Cortex of kidney (tissue), 1 donor: Measurements from ENCODE around the gene DENND1A.

Experiments
- DNase-seq: peaks from one replicate; lab custom pipeline; 2025; lab: John Stamatoyannopoulos, UW

Gene DENND1A

DNA sequence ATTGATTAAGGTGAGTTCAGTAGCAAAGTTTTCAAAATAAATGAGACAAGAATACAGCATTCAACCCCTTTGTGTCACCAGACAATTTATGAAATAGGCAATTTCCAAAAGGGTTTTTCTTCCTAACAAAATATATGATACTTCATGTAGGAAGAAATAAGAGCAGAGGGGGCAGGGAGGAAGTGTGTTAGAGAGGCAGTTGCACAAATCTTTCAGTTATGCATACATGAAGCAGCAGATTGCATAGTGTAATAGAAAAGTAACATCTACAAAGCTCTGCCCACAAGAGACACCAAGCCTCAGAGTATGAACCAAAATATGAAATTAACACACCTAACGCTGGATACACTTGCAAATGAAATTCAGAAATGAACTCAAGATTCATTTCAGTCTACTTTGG, 157.0 kb downstream of the DENND1A start:
- DNase-seq = no peak

DNA sequence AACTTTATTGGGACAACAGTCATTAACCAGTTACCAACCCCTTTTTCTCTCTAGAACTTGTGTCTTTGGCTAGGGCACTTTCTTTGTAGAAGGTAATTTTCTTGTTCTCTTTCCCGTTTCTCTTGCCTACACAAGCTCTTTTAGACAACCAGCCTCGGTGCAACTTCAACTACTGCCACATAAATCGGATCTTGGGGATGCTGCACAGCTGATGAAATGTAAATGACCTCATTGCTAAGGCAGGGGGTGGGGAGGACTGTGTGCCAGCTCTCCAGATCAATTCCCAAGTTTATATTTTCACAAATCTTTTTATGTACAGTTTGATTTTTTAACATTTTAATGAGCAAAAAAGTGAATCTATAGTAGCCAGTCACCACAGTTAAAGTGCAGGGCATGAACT, 157.6 kb downstream of the DENND1A start:
- DNase-seq = no peak

DNA sequence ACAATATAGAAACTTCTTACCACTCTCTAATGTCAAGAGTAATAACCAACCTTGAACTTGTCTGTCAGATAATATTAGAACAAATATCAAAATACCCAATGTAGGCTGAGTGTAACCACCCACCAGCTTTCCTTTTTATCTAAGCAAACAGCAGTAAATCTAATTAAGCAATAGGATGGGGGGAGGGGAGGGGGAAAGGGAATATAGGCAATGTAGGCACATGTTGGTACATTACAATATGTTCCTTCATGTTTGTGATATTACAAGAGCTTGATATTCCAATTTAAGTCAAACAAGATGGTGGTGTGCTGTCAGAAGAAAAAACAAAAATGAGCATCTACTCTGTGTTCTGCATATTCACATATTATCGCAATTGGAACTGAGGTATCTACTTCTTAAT, 158.2 kb downstream of the DENND1A start:
- no peak for DNase-seq

DNA sequence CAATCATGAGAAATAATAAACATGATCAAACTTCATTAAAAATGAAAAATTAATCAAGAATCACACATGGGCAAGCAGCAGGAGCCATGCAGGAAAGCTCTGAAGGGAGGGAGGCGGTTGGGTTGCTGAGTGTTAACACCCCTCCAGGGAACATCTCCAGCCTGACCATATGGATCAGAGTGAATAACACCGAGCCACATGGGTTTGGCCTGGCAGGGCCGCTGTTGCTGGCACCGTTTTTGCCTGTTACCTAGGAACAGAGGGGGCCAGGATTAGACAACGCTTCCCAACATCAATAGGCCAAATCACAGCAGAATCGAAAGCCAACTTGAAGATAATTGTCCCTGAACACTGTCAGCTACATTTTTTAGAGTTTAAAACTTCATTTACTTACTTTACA, 160.2 kb downstream of the DENND1A start:
- DNase-seq = no peak

DNA sequence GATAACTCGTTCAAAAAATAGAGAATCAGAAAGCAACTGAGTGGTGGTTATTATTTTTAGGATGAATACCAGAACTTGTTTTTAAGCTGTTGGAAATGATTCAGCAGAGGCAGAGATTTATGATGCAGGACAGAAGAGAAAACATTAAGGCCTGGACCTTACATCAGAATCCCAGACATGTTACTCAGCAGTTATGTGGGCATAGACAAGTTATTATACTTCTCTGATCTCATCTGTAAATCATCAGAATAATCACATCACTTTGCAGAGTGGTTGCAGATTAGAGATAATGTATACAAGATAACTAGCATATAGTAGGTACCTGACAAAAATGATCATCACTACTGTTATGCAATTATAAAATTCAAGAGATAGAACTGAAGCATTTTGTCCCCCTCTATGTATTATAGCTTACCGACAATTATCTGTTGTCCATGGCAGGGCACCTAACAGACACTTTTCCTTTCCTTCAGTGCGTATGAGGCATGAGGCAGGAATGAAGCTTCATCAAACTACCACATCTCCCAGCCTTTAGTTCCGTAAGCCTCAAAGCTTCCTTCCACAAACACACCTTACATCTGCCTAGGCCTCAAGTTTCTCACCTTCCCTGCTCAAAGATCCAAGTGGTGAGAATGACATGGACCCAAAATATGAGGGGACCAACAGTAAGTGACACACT, 165.9 kb downstream of the DENND1A start:
- DNase-seq = no peak

DNA sequence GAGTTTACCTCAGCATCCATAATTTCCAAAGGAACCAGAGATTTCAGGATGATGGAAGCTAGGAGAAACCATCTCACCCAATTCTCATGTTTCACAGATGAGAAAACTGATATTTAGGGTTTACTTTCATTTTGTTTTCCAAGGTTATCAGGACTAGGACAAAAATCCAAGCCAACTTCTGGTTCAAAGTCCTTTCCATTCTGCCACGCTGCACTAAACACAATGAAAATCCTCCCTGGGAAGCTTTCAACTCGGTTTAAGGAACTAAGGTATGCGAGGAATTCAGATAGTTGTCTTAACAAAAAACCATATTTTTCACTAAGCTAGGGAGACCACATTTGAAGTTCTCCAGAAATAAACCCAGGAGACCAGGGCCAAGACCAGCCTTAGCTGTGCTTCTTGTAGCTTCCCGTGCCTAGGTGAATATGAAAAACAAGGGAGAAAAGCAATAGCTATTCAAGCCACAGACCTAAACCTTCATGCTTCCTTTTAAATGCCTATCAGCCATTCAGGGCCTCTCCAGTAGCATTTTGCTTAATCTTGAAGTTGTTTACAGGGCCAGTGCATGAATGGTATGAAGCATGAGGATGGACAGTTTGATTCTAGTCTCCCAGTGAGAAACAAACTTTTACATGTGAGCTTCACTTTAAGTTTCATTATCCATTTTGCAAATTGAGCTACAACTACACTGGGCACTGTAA, 167.9 kb downstream of the DENND1A start:
- DNase-seq = no peak

DNA sequence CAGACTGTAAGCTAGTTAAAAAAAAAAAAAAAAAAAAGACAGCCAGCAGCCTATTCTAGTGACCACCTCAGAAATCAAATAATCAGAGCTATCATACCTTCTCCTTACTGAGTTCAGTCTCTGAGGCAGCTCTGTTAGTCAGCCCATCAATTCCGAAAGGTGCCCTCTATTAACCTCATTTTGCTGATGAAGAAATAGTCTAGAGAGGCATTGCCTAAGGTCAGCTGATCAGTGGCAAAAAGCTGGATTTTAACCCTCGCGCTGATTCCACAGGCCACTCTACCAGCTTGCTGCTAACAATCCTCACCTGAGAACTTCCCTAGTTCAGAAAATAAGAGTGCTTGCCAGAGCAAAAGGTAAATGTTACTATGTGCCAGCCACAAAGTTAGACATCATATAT, 172.0 kb downstream of the DENND1A start:
- DNase-seq = no peak

DNA sequence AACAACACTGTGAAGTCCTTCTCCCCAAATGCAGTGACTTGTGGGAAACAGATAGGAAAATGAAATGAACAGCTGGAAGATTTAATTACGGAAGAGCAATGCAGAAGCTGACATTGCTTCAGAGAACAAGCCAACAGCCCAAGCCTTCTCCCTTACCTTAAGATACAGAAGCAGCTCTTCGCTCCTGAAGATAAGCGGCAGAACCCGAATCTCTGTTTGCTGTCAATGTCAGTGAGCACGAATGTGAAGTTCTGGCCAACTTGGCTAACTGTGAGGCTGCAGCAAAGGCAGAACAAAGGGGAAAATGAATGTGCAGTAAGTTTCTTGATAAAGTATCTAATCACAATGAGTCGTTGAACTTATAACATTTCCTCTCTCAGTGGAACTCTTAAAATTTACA, 172.4 kb downstream of the DENND1A start:
- no peak for DNase-seq

DNA sequence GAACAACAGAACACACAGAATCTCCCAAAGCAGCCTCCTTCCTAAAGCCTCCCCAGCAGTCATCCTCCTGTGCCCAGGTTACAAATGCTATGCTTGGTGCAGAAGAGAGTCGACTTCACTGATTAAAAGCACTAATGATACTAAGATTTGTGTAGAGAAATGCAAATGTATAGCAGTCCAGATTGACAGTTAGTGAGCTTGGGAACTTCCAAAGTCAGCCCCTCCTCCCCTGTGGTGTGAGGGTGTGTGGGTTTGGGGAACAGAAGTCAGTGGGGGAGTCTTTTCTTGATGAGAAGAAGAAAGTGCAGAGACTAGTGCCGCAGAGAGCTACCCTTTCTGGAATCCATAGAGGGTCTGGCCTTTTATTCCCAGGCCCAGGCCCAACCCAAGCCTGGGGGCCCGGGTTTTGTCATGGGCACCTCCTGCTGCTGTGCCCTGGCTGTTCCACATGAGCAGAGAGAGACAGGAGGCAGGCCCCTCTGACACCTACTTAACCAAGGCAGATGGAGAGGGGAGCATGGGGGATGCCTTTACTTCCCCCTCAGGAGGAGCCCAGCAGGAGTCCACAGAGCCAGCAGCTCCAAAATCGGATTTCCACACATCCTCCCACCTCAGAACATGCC, 173.3 kb downstream of the DENND1A start:
- no peak for DNase-seq

DNA sequence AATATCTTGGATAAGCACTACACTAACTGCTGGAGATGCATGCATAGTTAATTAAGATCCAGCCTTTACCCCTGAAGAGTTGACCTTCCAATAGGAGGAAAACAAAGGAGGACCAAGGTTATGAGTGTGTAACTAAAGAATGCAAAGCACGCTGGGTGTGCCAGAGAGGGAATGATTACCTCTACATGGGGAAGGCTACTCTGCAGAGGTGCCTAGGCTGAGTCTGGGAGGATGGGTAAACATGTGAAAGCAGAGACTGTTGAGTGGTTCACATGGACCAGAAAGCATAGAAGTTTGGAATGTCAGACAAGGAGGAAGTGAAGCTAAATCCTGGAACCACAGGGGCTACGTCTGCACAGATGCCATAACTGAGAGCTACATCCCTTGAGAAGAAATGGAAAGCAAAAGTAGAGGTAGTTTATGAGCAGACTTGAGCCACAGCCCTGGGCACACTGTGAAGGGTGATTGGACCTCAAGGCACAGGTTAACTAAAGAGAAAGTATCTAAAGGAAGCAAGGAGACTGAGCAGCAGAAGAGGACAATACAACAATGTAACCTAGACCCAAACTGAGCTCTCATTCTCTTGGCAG, 176.2 kb downstream of the DENND1A start:
- DNase-seq = no peak

DNA sequence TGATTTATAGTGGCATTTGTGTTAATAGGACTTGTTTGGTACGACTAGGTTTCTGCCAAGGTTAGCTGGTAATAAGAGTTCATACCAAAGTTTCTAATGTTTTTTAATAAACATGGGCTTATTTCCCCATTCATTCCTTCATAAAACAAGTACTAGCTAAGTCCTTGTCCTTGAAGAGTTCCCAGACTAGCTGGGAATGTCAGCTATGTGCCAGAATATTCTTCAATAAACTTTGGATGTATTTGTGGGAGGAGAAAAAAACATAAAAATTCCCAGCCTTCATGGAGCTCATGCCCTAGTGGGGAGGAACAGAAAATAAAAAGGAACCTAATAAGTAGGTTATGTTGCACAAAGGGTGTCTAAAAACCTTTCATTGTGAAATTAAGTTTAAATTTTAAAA, 176.9 kb downstream of the DENND1A start:
- no peak for DNase-seq

DNA sequence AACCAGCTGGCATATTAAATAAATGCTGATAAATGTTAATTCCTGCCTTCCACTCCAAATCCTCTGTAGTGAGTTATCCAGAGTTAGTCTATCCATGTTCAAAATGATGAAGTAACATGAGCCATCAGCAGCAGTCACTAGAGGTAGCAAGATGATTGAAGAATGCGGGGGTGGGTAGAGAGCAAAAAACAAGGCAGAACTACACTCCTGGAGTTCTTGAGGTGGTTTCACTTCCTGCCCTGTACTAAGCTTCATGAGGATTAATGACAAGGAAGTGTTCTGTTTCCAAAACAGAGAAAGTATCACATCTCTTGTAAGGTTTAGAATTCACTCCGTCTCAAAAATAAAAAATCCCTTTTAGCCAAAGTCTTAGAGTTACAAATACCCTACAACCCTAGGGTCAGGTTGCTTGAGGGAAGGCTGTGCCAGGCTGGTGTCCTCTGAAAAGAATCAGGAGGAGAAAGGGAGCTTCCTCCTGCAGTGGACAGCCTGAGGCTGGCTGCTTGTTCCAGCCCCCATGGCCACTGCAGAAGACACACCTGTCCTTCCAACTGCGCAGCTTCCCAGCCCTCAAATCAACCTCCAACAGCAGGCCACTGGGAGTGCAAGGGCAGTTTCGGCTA, 180.2 kb downstream of the DENND1A start:
- no peak for DNase-seq

DNA sequence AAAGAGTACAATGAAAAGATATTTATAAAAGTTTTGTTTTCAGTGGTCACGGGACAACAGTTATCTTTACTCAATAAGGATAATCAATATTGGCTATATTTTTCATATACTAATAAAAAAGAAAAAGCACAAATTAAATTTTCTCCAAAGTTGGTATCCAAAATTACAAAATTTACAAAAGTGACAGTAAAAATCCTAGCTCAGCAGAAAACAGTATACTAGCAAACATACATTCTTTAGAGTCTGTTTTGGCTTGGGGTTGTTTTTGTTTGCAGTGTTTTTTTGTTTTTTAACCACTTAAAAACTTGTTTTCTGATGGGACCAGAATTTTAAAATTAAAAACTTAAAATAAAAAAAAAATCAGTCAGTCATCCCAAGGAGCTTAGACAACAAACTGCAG, 183.2 kb downstream of the DENND1A start:
- DNase-seq = no peak

DNA sequence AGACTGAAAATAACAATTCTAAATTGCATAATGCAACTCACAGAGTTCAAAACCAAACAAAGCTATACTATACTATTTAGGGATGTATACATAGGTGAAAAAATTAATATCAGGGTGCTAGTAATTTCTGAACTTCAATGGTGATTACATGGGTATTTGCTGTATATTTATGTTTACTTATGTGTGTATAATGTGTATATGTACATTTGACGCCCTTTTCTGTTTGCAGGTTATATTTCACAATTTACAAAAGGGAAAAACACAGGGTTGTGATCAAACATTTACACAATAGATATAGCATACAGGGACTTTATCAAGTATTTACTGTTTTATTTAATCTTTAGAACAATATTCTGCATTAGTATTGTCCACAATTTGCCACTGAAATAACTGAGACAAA, 184.0 kb downstream of the DENND1A start:
- no peak for DNase-seq

DNA sequence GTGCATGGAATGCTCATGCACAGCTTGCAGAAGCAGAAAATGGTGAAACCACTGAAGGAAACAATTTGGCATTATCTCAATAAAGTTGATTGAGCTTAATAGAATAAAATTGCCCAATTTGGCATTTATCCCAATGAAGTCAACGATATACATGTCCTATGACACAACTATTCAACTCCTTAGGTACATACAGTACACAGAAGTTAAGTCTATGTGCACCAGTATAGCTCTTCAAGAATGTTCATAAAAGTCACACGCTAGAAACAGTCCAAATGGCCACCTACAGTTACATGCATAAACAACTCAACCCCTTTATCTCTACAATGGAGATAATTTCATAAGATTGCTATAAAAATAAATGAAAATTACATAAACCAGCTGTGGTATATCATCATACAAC, 184.5 kb downstream of the DENND1A start:
- DNase-seq = no peak

DNA sequence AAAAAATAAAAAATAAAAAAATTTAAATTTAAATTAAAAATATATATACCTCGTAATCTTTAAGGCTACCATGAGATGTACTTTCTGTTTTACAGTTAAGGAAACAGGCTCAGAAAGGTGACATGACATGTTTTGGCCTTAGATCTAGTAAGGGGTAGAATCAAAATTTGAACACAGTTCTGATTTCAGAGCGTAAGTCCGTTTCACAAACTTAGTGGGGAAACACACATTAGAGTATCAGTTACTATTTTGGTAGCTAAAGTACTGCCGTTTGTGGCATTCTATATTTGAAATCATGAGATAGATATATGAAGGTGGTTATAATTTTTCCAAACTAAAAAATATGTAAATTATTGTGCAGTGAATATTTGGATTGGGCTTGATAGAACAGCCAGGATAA, 186.2 kb downstream of the DENND1A start:
- DNase-seq = no peak

DNA sequence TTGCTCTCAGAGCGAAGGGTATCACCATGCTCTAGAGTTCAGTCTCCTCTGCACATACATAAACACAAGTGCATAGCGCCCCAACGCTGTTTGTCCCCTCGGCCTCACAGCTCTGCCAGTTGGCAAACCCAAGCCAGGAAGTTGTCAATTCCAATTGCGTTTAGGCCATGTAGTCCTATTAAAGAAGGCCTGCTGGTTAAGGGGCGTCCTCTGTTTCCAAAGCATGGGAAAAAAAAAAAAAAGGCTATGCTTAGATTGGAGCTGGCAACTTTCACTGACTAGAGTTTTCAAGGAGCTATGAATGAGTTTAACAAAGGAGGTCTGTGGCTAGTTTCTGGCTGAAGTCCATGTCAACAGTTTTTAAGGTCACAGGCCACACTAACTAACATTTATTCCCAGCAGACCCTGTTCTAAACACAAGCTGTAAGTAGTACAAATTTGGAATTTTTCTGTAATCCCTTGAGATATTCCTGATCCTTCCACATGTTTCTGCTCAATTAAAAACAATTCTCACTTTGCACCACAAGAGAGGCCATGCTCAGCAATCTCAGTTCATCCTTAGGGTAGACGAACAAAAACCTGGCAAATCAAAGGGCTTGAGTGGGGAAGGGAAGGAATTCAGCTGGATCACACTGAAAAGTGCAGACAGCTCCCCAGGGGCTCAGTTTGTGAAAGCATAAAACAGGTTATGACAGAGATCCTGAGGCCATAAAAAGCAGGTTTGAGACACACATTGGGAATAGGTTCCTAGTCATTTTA, 187.7 kb downstream of the DENND1A start:
- no peak for DNase-seq

DNA sequence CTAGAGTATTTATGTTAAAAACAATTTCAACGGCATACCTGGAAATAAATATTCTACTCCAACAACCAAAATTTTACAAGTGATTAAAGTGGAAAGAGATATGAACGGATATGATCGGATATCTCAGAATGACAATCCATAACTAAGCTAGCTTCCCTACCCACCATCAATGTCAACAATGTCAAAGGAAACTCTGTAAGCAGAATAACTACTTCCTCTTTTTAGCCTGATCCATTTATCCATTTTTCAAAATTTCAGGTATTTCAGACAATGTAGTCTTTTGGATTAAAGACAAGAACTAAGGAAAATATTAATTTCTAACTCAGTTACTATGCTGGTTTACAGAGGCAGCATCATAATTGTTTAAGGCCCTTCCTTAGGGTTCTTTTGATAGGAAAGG, 188.7 kb downstream of the DENND1A start:
- DNase-seq = no peak

DNA sequence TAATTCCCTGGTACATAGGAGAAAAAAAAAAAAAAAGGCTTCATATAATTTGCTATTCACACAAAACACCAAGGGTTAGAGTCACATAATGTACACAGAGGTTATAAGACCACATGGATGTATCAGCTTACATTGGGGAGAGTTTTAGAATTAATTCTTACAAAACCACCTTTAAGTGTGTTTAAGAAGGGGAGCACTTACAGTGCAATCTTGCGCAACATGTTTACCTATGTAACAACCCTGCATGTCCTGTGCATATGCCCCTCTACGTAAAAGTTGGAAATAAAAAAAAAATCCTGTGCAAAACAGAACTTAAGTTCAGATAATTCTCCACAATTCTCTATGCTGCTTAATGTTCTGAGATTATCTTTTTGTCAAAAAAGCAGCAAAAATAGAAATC, 190.0 kb downstream of the DENND1A start:
- DNase-seq = no peak

DNA sequence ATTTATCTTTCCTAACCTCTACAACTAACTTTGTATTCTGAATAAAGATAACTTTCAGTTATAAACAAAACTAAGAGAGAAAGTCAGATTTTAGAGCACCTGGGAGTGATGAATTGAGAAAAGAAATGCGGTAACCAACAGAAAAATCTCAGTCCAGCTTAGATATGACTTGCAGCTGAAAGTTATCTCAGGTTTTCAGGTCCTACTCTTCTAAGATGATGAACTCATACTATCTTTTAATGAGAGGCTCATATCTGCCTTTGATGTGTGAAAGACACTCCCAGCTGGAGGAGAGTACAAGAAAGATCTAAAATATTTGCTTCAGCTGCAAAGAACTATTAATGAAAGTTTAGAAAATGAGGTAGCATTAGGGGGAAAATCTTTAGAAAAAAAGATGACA, 190.5 kb downstream of the DENND1A start:
- no peak for DNase-seq

DNA sequence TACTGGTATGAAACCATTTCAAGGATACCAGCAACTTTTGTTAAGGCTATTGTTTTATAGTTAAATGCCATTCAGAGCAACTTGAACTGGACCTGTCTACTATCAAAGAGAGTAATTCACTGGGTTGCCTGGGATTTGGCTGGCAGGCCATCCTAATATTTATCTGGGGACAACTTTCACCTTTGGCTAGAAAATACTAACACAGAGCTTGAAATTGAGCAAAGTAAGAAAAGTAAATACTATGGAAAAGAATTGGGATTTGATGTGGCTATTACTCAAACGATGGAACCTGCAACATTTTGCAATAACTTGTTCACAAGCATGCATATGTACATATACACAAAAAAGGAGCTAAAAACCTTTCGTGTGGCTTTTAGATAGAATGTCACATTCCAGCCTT, 191.3 kb downstream of the DENND1A start:
- no peak for DNase-seq

DNA sequence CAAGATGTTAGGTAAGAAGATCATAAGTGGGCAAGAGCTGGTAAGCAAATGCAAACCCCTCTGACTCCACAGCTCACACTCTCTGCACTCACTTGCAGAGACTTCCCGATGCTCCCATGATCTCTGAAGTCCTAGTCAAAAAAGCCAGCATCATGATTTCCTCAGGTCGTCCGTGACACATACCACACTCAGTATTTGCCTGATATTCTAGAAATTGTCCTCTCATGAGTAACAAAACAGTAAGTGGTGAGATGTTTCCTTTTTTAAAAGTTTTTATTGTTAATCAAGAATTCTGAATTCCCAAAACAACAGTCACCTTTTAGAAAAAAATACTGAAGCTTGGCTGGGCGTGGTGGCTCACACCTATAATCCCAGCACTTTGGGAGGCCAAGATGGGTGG, 194.6 kb downstream of the DENND1A start:
- no peak for DNase-seq
